Breast epithelium (tissue), 3 donors: Measurements from ENCODE around the gene CYYR1.

Experiments used
- POLR2A ChIP-seq: fragments of 450-650 bp; IDR thresholded peaks from one replicate; pipeline ENCODE4 v1.6.1; 2016; ENCODE audit warnings: antibody characterized with exemption, mild to moderate bottlenecking, moderate library complexity
- POLR2AphosphoS5 ChIP-seq, 3 donors: sonication (generic); formaldehyde crosslinking; IDR thresholded peaks; one replicate each; pipeline ENCODE4 v1.6.1; 2017; ENCODE audit warnings: antibody characterized with exemption in 3 of 3
- TF ChIP-seq, protein P1 (sequence below), 3 donors: fragments of 450-650 bp; IDR thresholded peaks; one replicate each; pipeline ENCODE4 v1.5.1; 2016 to 2017; ENCODE audit warnings: antibody characterized with exemption in 3 of 3, mild to moderate bottlenecking in 3 of 3, moderate library complexity in 3 of 3

DNA sequence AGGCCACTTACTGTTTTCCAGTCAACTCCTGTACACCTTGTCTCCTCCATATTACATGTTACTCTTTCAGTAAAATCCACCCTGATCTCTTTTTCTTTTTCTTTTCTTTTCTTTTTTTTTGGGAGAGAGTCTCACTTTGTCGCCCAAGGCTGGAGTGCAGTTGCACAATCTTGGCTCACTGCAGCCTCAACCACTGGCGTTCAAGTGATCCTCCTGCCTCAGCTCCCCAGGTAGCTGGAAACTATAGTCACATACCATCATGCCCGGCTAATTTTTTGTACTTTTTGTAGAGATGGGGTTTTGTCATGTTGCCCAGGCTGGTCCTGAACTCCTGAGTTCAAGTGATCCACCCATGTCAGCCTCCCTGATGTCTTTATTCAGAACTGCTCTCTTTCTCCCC lies 57.8 kb downstream of the CYYR1 start:
- TF ChIP-seq, protein P1, sequence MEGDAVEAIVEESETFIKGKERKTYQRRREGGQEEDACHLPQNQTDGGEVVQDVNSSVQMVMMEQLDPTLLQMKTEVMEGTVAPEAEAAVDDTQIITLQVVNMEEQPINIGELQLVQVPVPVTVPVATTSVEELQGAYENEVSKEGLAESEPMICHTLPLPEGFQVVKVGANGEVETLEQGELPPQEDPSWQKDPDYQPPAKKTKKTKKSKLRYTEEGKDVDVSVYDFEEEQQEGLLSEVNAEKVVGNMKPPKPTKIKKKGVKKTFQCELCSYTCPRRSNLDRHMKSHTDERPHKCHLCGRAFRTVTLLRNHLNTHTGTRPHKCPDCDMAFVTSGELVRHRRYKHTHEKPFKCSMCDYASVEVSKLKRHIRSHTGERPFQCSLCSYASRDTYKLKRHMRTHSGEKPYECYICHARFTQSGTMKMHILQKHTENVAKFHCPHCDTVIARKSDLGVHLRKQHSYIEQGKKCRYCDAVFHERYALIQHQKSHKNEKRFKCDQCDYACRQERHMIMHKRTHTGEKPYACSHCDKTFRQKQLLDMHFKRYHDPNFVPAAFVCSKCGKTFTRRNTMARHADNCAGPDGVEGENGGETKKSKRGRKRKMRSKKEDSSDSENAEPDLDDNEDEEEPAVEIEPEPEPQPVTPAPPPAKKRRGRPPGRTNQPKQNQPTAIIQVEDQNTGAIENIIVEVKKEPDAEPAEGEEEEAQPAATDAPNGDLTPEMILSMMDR (IDR thresholded peaks at IDR 0.05) = no peak
- TF ChIP-seq POLR2A = no peak
- no peak for TF ChIP-seq POLR2AphosphoS5 (IDR thresholded peaks at IDR 0.05)
